Measurements from ENCODE around the gene ATP11A. TPM values are rescaled to one million over a fixed set of nuclear protein-coding genes. Genes with fewer than 3 reads are reported as not detected.

ATP11A gene
- total and polyA plus RNA-seq, 2 donors (not counting 3 experiments of a cell fraction or from before 2014, with no cell fraction given): 16.5 to 88.1 TPM

GRCh38 chr13:112929783-112930055 lies 239.9 kb downstream of the ATP11A start:
- no peak overlapping the region for H3K4me2 ChIP-seq (ENCODE audit: insufficient read depth, low read length)
- H3K9me3 ChIP-seq (replicated peaks; ENCODE audit: control insufficient read depth, insufficient read depth, low read length): no peaks in the 10 kb centered on the region
- dilution Hi-C loops (cut with MboI; ENCODE audit: extremely low pct_ligation_motif_present, low sequenced_read_pairs) (no loop called here), intact Hi-C loops (cut with micrococcal nuclease) (no loop called here)
- FAIRE-seq (no peak), DNase-seq (ENCODE audit: low read depth, low spot score) (no peak)
- H2AFZ ChIP-seq (ENCODE audit: low read depth, low read length): no peak overlapping the region
- H3K4me3 ChIP-seq (replicated peaks in 1 of 3; ENCODE audit: insufficient read depth in 1 of 3, low read depth in 1 of 3, low read length in 3 of 3): no peak overlapping the region
- no peak overlapping the region for H3K27ac ChIP-seq (ENCODE audit: insufficient read depth, low read depth, low read length)
- H3K79me2 ChIP-seq (ENCODE audit: control insufficient read depth, insufficient read depth, low read length): no peaks in the 10 kb centered on the region
- H3K4me1 ChIP-seq (ENCODE audit: control insufficient read depth, extremely low read depth, insufficient read depth, low read length): peaks cover 7% of the 10 kb centered on the region
- ChIA-PET CTCF (no interaction called here), POLR2A (no interaction called here)
- H4K20me1 ChIP-seq (replicated peaks; ENCODE audit: control insufficient read depth, extremely low read depth, insufficient read depth, low read length): no peaks in the 10 kb centered on the region
- no peaks in the 10 kb centered on the region for H3K36me3 ChIP-seq (ENCODE audit: control insufficient read depth in 2 of 2, extremely low read depth in 1 of 2, insufficient read depth in 2 of 2, low read length in 2 of 2)
- H3K27me3 ChIP-seq (ENCODE audit: control insufficient read depth in 2 of 2, insufficient read depth in 2 of 2, low read length in 2 of 2): peaks cover 31 to 39% of the 10 kb centered on the region in 2 experiments
- H3K9ac ChIP-seq (replicated peaks; ENCODE audit: extremely low read depth, insufficient read depth, low read length): no peak overlapping the region
- no TSS peak for BruUV-seq (replicated peaks)
- TF ChIP-seq MAX (IDR thresholded peaks at IDR 0.05; ENCODE audit: insufficient read depth, insufficient read length) (no peak), MYC (IDR thresholded peaks at IDR 0.05; ENCODE audit: low read depth, low read length) (no peak), POLR2AphosphoS5 (IDR thresholded peaks at IDR 0.05; ENCODE audit: insufficient read depth, low read depth, low read length) (no peak), GATA2 (IDR thresholded peaks at IDR 0.05; ENCODE audit: insufficient read depth, insufficient read length, low read depth, low read length) (no peak), EZH2 (IDR thresholded peaks at IDR 0.05; ENCODE audit: borderline replicate concordance, low read depth, low read length, severe bottlenecking) (no peak), CTCF (IDR thresholded peaks at IDR 0.05; ENCODE audit: extremely low read depth in 1 of 2, insufficient read depth in 1 of 2, low read depth in 1 of 2, low read length in 2 of 2) (no peak), JUN (IDR thresholded peaks at IDR 0.05; ENCODE audit: borderline replicate concordance, insufficient read depth, insufficient read length, low read depth) (no peak), FOS (IDR thresholded peaks at IDR 0.05; ENCODE audit: borderline replicate concordance, insufficient read depth, low read length) (no peak), POLR2A (IDR thresholded peaks at IDR 0.05; ENCODE audit: low read depth, low read length) (no peak)
- H3K9me1 ChIP-seq (replicated peaks; ENCODE audit: control insufficient read depth, extremely low read depth, insufficient read depth, low read length): no peaks in the 10 kb centered on the region

Measured in endothelial cell of umbilical vein (primary cell).